ENCODE data around the gene SLC25A21.

SLC25A21 gene

DNA sequence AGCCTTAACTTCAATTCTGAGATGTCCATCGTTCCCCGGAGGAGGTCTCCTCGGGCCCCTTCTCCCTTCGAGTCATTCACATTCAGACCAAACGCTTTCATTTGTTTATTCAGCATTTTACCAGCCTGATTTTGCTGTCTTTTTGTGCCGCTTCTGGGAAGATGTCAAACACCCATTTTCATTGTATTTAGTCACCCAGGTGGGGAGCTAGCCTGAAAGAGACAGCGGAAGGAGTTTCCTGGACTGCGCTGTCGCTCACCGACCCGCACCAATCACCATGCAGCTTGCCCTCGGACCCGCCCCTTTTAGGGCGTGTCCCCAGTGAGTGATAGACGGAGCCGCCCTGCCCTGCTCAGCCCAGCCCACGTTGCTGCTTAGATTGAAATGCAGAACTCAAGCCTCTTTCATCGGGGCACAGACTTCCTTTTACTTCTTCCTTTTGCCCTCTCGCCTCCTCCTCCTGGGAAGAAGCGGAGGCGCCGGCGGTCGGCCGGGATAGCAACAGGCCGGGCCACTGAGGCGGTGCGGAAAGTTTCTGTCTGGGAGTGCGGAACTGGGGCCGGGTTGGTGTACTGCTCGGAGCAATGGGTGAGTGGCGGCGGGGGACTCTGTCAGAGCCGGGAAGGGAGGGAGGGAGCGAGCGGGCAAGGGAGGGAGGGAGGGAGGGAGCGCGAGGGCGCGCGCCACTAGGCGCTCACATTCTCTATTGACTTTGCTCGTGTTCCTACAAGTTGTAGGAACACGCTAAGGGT, 510.7 kb downstream of the SLC25A21 start, which contains the start of gene PAX9:
Gene PAX9 (plus strand): TSS at position 355 of the 752 bp plus-strand sequence. CDS start 230 bp downstream, at position 585.
- in situ Hi-C loops (cut with HindIII; ENCODE audit: low pct_ligation_motif_present, low pct_unique_long_range_greater_than_20kb, low sequenced_read_pairs) = no loop called here

DNA sequence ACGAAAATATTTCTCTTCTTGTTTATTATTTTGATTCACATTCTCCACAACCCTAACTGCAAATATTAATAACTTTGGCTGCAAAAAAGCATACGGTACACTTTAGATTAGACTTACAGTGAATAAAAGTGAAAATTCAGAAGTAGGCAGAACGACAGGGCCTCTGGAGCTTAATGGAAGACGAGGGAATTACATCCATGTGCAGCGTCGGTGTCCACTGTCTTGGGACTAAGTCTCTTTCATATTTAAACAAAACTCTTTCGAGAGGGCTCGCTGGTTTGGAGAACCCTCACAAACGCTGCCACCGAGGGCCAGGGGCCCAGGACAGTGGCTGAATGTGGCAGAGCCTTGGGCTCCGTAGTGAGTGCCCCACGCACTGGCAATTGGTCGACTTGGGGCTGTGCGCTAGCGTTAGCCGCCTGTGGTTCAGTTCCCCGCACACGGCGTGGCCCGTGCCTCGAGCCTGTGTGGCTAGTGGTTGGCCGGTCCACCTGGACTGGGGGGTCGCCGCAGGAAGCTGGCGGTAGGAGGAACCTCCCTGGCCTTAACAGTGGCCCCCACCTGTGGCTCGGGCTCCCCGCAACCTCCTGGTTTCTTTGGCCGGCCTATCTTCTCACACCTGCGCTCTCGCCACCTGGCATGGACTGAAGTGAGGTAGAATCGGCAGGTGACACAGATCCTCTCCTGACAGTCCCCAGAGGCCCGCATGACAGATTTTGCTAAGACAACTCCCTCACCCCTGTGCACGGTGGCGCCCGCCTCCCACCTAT, 511.5 kb downstream of the SLC25A21 start:
- in situ Hi-C loops (cut with HindIII; ENCODE audit: low pct_ligation_motif_present, low pct_unique_long_range_greater_than_20kb, low sequenced_read_pairs) = no loop called here
- no peak for DNase-seq

More for the DNA sequence above, 510.7 kb downstream of the SLC25A21 start, which contains the start of gene PAX9:
- DNase-seq = peak; percentile 76

DNA sequence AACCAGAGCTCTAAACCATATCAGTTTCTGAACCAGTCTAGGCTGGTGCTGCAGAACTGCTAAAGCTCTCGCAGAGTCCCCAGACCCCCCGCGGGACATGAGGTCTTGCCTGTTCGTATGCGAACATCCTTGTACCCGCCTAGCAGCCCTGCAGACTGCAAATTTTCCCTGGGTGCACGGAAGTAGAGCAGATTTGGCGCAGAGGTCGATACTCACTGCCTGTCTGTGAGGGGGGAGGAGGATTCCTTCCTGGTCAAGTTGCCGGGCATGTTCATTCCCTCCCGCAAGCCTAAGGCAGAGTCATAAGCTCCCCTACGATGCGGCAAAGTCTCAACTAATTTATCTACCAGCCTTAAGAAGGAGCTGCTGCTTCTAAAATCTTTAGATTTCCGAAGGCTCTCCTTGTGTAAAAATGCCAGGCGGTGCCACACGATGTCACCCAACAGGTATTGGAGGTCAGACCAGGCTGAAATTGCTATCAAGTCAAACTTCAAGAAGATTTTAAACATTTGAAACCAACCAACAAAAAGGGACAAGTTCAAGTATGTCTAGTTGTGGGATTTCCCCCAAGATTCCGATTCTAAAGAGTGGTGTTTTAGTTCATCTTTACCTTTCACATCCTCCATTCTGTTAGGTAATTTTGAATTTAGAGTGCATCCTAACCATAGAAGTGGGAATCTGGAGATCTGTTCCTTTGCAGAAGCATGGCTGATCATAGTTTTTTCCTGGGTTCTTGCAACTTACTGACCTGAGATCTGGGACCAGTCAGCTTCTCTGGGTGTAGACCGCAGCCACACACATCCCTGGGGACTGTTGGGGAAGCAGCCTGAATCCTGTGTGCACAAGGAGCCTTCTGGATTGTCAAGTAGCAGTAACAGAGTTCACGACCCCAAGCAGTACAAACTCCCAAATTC, 512.3 kb downstream of the SLC25A21 start:
- in situ Hi-C loops (cut with HindIII; ENCODE audit: low pct_ligation_motif_present, low pct_unique_long_range_greater_than_20kb, low sequenced_read_pairs) = no loop called here

DNA sequence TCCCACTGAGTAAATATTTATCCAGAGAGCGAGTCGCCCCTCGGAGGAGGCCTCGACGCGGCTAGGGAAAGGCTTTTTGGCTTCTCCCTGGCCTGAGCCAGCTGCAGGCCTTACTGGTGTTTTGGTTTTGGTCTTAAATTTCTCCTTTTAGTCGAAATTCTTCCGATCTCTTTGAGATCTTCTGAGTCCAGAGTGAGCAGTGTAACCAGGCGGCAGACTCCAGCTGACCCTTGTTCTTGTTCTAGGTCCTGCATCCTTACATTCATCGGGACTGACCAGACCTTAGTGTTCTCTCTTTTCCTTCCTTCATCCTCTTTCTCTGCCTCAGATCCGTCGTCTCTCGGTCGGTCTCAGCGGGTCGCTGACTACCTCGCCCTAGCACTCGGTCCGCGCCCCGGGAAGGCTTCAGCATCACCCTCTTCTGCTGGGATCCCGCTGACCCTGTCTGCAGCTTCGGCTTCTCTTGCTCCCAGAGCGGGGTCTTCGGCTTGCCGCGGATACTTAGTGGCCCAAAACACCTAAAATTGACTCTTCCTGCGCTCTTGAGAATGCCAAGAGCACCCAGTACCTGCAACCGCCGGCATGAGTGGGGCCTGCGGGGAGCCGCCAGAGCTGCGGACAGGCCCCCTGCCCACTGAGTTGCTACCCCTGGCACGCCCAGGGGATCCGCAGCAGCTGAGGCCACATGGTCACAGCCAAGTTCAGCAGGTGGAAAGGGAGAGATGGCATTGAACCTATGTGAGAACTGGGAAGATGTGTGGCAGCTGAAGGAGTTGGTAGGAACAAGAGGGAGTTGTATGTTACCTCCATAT, 513.2 kb downstream of the SLC25A21 start:
- in situ Hi-C loops (cut with HindIII; ENCODE audit: low pct_ligation_motif_present, low pct_unique_long_range_greater_than_20kb, low sequenced_read_pairs) = no loop called here
- DNase-seq = no peak

More for the DNA sequence above, 512.3 kb downstream of the SLC25A21 start:
- DNase-seq = no peak

DNA sequence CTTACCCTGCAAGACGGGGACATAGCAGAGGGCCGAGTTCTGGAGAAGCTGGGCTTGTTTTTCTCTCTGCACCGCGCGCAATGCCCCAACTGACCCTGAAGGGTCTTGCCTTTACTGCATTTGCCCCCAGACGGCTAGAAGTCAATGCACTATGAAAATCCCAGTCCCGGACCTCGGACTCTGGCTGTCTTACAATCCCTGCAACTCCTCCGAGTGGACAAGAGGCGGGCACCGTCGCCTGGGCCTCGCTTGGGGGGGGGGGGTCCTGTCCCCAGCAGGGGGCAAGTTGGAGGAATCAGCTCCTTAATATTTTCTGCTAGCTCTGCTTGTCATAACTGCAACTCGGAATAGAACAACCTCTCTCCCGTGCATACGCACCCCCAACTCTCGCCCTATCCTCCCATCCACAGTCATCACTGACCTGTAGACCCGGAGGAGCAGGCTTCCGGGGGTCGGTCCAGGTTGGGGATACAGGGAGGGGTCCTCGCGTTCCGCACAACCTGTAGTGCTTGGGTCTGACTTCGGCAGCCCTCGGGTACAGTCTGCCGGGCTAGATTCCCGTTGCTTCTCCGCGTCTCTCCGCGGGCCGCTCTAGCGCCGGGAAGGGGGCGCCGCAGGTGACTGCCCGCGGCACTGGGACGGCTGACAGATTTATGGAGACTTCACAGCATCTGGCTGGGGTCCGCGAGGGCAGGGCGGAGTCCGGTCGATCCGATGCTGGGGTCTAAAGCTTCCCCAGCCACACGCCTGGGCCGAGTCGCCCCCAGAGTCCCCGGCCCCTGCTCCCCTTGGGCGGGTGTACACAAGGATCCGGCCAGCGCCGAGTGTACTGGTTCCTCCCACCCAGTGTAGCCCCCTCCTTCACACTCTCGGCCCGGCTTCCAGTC, 514.0 kb downstream of the SLC25A21 start:
- in situ Hi-C loops (cut with HindIII; ENCODE audit: low pct_ligation_motif_present, low pct_unique_long_range_greater_than_20kb, low sequenced_read_pairs) = no loop called here

DNA sequence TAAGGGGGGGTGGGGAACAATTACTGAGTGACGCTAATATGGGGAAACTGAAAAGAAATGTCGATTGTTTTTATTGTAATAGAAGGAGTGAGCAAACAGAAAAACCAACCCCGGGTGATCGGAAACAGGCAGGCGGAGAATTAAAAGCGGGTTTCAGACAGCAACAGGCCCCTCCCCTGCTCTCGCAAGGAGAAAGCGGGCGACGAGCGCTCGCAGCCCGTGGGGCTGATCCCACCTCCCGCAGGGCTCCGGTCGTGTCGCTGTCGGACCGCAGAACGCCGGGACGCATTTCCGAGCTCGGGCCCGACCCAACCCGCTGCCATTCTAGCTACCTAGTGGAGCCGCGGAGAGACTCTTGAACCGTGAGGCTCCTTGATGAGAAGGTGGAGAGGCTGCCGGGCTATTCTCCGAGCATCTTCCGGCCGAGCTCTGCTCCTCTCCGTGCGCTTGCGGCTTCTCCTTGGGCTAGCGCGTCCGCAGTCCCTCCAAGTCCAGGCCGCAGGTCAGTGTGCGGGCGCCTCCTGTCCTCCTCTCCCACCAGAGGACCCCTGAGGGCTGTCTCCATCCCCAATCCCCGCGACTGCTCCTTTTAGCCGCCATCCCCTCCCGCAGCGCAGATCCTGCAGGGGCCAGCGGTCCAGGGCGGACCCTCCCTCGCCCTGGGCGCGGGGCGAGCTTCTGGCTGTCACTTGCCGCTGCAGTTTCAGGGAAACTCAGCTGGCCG, 514.8 kb downstream of the SLC25A21 start:
- in situ Hi-C loops (cut with HindIII; ENCODE audit: low pct_ligation_motif_present, low pct_unique_long_range_greater_than_20kb, low sequenced_read_pairs) = no loop called here

More for the DNA sequence above, 514.0 kb downstream of the SLC25A21 start:
- no peak for DNase-seq

DNA sequence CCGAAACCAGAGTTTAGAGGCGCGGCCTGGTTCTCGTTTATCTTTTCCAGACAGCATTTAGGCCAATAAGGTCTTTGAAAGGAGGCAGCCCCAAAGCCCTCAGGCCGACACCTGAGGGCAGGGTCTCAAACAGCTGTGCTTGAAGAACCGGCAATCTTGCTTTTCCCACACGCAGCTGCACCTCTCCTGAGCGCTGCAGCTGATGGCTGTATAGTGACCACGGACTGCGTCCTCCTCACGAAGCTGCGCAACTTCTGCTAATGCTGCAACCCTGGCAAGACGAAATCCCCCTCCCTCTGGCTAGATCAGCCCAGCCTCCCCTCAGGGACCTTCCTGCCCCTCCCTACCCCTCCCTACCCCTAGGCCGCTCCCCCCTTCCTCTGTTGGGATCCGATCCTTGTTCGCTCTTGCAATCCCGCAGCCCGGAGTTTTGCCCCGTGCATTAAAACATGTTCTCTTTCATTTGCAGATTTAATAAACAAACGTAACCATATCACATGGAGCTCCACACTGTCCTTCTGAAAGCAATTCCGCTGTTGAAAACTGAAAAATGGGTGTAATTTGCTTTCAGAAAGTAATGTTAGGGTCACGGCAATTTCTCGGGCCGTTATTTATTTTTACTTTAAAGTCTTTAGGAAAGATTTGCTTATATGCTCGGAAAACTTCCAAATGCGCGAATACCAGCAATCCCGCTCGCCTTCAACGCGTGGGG, 515.6 kb downstream of the SLC25A21 start:
- no peak for DNase-seq
- in situ Hi-C loops (cut with HindIII; ENCODE audit: low pct_ligation_motif_present, low pct_unique_long_range_greater_than_20kb, low sequenced_read_pairs) = no loop called here

More for the DNA sequence above, 514.8 kb downstream of the SLC25A21 start:
- no peak for DNase-seq

DNA sequence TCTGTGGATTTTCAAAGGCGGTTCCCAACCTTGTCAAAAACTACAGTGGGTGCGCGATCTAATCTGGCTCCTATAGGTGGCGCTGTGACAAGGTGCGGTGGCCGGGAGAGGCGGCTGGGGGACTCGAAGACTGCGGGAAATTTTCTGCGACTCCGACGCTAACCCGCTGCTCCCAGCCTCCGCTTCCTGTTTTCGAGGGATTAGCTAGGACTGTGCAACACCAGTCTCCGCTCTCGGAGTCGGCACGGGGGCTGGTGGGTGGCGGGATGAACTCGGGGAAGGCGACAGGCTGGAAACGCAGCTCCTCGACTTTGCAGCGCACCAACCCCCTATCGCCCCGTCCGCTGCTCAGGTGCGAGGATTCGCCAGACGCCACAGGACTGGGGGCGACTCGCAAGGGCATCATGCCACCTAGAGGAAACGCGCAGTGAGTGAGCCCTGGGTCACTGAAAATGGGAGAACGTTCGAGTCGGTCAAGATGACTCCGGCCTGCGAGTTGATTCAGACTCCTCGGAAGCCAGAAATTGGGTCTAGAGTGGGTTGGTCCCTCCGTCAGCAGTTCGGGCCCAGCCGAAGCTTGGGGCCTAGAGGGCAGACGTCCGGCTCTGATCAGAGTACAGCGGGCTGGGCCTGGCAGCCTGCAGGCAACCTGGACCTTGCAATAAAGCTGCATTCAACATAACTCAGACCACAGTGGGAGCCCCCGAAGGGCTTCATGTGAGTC, 516.3 kb downstream of the SLC25A21 start:
- peak; percentile 33 for DNase-seq
- in situ Hi-C loops (cut with HindIII; ENCODE audit: low pct_ligation_motif_present, low pct_unique_long_range_greater_than_20kb, low sequenced_read_pairs) = no loop called here

DNA sequence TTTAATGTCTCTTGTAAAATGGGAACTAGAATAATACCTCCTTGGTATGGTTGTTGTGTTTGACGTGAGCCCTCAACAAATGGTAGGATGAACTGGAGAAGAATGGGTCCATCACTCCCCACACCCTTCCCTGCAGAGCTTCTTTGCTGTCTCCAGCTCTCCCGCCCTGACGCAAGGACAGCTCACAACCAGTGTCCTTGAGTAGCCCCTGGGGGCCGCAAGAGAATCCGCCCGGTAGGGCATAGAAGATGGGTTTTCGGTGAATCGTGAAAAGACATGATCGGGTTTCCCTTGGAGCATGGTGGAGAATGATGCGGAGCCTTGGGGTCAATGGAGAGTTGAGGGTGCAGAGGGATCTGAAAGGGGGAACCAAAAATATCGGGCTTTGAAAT, 516.8 kb downstream of the SLC25A21 start:
- DNase-seq = no peak
- in situ Hi-C loops (cut with HindIII; ENCODE audit: low pct_ligation_motif_present, low pct_unique_long_range_greater_than_20kb, low sequenced_read_pairs) = no loop called here

DNA sequence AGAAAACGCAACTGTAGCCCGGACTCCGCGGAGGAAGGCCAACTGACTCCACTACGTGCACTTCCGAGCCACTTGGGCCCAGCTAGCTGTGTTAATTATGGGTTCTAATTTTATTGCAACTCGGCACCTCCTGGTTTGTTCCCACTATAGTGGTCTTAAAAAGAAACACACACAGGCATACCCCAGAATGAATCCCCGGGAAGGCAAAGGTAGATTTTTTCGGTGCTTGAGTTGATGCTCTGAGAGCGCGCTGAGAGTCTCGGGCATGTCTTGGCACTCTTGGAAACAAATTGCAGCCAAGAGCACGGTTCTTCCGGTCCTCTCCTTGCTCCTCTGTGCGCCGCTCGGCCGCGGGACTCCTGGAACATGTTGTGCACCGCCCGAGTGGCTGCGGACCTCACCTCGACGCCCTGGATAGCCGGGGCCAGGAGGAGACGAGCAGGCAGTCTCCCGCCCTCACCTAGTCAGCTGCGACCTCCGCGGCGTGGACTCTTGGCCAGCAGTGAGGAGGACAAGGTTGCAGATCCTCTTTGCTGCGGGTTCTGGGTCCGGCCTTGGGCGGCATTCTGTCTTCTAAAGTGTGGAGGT, 517.5 kb downstream of the SLC25A21 start:
- DNase-seq = no peak
- in situ Hi-C loops (cut with HindIII; ENCODE audit: low pct_ligation_motif_present, low pct_unique_long_range_greater_than_20kb, low sequenced_read_pairs) = no loop called here

DNA sequence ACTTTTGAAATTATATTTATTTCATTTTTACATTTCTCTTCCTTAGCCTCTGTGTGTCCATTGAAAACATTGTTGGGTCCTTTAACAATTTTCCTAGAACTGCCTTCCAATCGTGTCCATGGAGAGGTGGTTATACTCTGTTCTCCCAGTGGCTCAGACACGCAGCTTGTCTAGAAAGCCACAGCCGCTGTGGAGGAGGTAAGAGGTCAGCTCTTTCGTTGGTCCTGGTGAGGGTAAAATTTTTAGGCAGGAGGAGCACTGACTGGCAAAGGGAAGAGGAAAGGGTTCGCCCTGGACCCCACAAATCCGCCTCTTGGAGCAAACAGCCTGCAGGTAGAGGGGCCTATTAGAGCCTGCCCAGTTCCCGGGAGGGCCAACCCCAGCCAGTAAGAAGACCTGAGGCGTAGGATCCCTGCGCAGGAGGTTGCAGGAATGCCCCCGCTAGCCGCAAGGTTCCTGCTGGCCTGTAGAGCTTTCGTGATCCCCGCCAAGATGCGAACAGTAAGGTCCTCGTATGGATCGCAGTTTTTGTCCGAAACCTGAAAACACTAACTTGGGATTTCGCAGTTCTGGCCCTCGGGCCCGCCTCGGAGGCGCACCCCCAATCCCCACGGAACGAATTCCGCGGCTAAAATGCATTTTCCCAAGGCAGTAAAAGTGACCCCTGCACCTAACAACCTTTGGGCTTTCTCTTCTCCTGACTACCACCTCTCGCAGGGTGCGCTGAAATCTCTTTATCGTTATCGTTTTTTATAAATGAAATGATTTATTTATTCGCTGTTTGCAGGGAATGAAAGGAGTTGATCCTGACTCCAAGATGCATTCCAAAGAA, 518.2 kb downstream of the SLC25A21 start:
- in situ Hi-C loops (cut with HindIII; ENCODE audit: low pct_ligation_motif_present, low pct_unique_long_range_greater_than_20kb, low sequenced_read_pairs) = no loop called here

DNA sequence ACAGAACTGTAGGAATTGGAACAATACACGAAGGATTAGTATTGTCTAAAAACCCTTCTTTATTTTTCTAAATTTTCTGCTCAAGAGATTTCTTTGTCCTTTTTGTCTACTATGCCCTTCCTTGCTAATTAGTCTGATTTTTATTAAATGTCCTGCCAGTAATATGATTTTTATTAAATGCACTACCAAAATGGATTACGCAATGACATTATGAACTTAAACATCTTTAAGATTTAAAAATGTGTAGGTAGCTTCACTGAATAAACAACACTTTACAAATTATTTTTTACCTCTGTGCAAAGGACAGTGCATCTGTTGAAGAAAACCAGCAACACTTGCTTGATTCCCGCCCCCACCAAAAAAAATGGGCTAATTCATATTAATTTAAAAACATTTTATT, 519.0 kb downstream of the SLC25A21 start:
- in situ Hi-C loops (cut with HindIII; ENCODE audit: low pct_ligation_motif_present, low pct_unique_long_range_greater_than_20kb, low sequenced_read_pairs) = no loop called here
- no peak for DNase-seq

More for the DNA sequence above, 518.2 kb downstream of the SLC25A21 start:
- no peak for DNase-seq

DNA sequence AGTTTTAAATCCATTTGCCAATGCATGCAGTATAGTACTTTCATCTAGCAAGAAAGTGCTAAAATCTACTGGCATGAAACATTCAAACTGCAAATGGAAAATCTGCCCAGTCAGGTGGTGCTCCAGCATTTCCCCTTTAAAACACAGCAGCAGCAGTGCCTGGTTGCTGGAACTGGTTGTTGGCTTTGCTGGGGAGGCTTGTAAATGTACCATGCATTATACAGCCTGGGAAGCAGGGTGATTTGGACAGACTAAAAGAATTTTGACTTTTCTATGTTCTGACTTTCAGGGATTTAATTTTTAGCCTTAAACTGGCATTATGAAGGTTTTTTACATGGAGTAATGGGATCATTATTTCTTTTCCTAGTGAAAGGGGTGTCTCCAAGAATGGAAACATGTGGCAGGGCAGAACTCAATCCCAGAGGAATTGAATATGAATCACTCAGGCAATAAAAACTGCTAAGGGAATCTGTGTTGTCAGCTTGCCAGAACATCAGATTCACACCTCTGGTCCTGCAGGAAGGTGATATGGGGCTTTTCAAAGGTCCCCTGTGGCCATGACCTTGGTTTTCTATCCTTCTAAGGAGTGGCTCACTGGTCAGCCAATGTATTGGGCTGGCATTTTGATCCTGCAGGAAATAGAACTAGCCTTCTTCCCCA, 519.7 kb downstream of the SLC25A21 start:
- in situ Hi-C loops (cut with HindIII; ENCODE audit: low pct_ligation_motif_present, low pct_unique_long_range_greater_than_20kb, low sequenced_read_pairs) = no loop called here
- no peak for DNase-seq

Measured in ACHN (cell line).